Liver (tissue), 9 donors: ENCODE results near the gene ASCL5. TPM values are rescaled to one million over a fixed set of nuclear protein-coding genes. Genes with fewer than 3 reads are reported as not detected.

Experiments used
- DNase-seq: peaks from one replicate; pipeline ENCODE4 v3.0.0-alpha.2; 2017; ENCODE audit warnings: low spot score
- H3K27ac ChIP-seq, 2 donors: one replicate each; pipeline ENCODE4 v1.7.0; 2013; ENCODE audit warnings: inconsistent platforms in 2 of 2, low read length in 2 of 2, control low read depth in 1 of 2, low read depth in 1 of 2, mild to moderate bottlenecking in 1 of 2
- H3K27me3 ChIP-seq, 4 donors: one replicate each; pipeline versions ENCODE4 v1.6.1 to v1.7.0; 2013; ENCODE audit warnings: low read length in 3 of 4, inconsistent platforms in 1 of 4, mild to moderate bottlenecking in 1 of 4, moderate library complexity in 1 of 4; ENCODE audit not compliant: control insufficient read depth in 4 of 4, insufficient read depth in 4 of 4
- H3K36me3 ChIP-seq, 4 donors: one replicate each; pipeline versions ENCODE4 v1.6.1 to v1.7.0; 2013; ENCODE audit warnings: low read length in 3 of 4, mild to moderate bottlenecking in 3 of 4, low read depth in 1 of 4, moderate library complexity in 1 of 4; ENCODE audit not compliant: control insufficient read depth in 4 of 4, insufficient read depth in 3 of 4
- H3K4me1 ChIP-seq, 4 donors: one replicate each; pipeline versions ENCODE4 v1.6.1 to v1.7.0; 2013; ENCODE audit warnings: low read length in 3 of 4, mild to moderate bottlenecking in 3 of 4, moderate library complexity in 1 of 4; ENCODE audit not compliant: control insufficient read depth in 4 of 4, insufficient read depth in 4 of 4
- H3K4me3 ChIP-seq, 3 donors: one replicate each; pipeline versions ENCODE4 v1.6.1 to v1.7.0; 2013; ENCODE audit warnings: low read length in 3 of 3, control low read depth in 1 of 3, low read depth in 1 of 3, mild to moderate bottlenecking in 1 of 3
- H3K9ac ChIP-seq, 2 donors: one replicate each; pipeline ENCODE4 v1.7.0; 2013; ENCODE audit warnings: low read length in 2 of 2, mild to moderate bottlenecking in 2 of 2, moderate library complexity in 2 of 2, control low read depth in 1 of 2, low read depth in 1 of 2
- H3K9me3 ChIP-seq, 4 donors: one replicate each; pipeline versions ENCODE4 v1.6.1 to v1.7.0; 2013; ENCODE audit warnings: low read length in 3 of 4; ENCODE audit not compliant: control insufficient read depth in 4 of 4
- ATF3 ChIP-seq: IDR thresholded peaks from 2 replicates; pipeline ENCODE4 v1.6.1; 2016; ENCODE audit warnings: antibody characterized with exemption
- CTCF ChIP-seq: fragments of 150-350 bp; IDR thresholded peaks from 2 replicates; pipeline ENCODE4 v1.5.1; 2017; ENCODE audit warnings: improper control_type of control experiment, low read depth, low read length; ENCODE audit not compliant: missing input control
- EGR1 ChIP-seq, 2 donors: IDR thresholded peaks; 2 replicates each; pipeline ENCODE4 v1.6.1; 2016 to 2018; ENCODE audit warnings: antibody characterized with exemption in 2 of 2, low read depth in 2 of 2
- FOXA1 ChIP-seq: IDR thresholded peaks from 2 replicates; pipeline ENCODE4 v1.6.1; 2016; ENCODE audit warnings: antibody characterized with exemption
- FOXA2 ChIP-seq: IDR thresholded peaks from 2 replicates; pipeline ENCODE4 v1.6.1; 2016; ENCODE audit warnings: antibody characterized with exemption
- GABPA ChIP-seq, 2 donors: IDR thresholded peaks in 1 of 2; conservative IDR thresholded peaks in 1 of 2; 2 replicates each; pipeline ENCODE4 v1.6.1; 2016; ENCODE audit warnings: antibody characterized with exemption in 2 of 2, mild to moderate bottlenecking in 1 of 2, moderate library complexity in 1 of 2
- HNF4A ChIP-seq, 2 donors: conservative IDR thresholded peaks; 2 replicates each; pipeline ENCODE4 v1.6.1; 2016; ENCODE audit warnings: antibody characterized with exemption in 2 of 2, mild to moderate bottlenecking in 2 of 2
- HNF4G ChIP-seq: IDR thresholded peaks from 2 replicates; pipeline ENCODE4 v1.6.1; 2016; ENCODE audit warnings: antibody characterized with exemption
- JUND ChIP-seq, 2 donors: IDR thresholded peaks; 2 replicates each; pipeline ENCODE4 v1.6.1; 2016; ENCODE audit warnings: antibody characterized with exemption in 2 of 2
- MAX ChIP-seq: IDR thresholded peaks from 2 replicates; pipeline ENCODE4 v1.6.1; 2016; ENCODE audit warnings: antibody characterized with exemption
- NR2F2 ChIP-seq: IDR thresholded peaks from 2 replicates; pipeline ENCODE4 v1.6.1; 2016; ENCODE audit warnings: antibody characterized with exemption
- RAD21 ChIP-seq, 2 donors: IDR thresholded peaks; 2 replicates each; pipeline ENCODE4 v1.6.1; 2016; ENCODE audit warnings: antibody characterized with exemption in 2 of 2, mild to moderate bottlenecking in 2 of 2
- REST ChIP-seq: IDR thresholded peaks from 2 replicates; pipeline ENCODE4 v1.6.1; 2016; ENCODE audit warnings: antibody characterized with exemption, mild to moderate bottlenecking
- RXRA ChIP-seq, 2 donors: IDR thresholded peaks; 2 replicates each; pipeline ENCODE4 v1.6.1; 2017 to 2018; ENCODE audit warnings: antibody characterized with exemption in 2 of 2, mild to moderate bottlenecking in 1 of 2
- SP1 ChIP-seq: IDR thresholded peaks from 2 replicates; pipeline ENCODE4 v1.6.1; 2018; ENCODE audit warnings: antibody characterized with exemption, mild to moderate bottlenecking
- TAF1 ChIP-seq: conservative IDR thresholded peaks from 2 replicates; pipeline ENCODE4 v1.6.1; 2016; ENCODE audit warnings: antibody characterized with exemption, mild to moderate bottlenecking
- YY1 ChIP-seq: IDR thresholded peaks from 2 replicates; pipeline ENCODE4 v1.6.1; 2016; ENCODE audit warnings: antibody characterized with exemption, mild to moderate bottlenecking
- ZBTB33 ChIP-seq: IDR thresholded peaks from 2 replicates; pipeline ENCODE4 v1.6.1; 2016; ENCODE audit warnings: antibody characterized with exemption
- WGBS: extraction: QIAGEN DNeasy Blood & Tissue Kit; methylation state at CpG from one replicate; pipeline ENCODE4 v1.1.7; 2013; 5-methylcytosine and 5-hydroxymethylcytosine counted together
- polyA plus RNA-seq, 2 donors: library from polyadenylated mRNA; stranded (reverse) in 1 of 2; unstranded in 1 of 2; fragments of 200-250 nt in 1 of 2; fragments of >200 nt in 1 of 2; fragmentation: Nextera tagmentation in 1 of 2; extraction: Ambion mirVana in 1 of 2; gene quantifications; one replicate each; pipeline versions ENCODE4 v1.2.1 to v1.2.3, GENCODE V29; 2013 to 2015
- total RNA-seq, 2 donors: library from RNA; depleted of rRNA; stranded (reverse); fragments of >200 nt; gene quantifications; one replicate each; pipeline ENCODE4 v1.2.3, GENCODE V29; 2014
- donor health status: healthy.
- donor health status: healthy.
- donor health status: healthy.
- donor health status: healthy.
- donor health status: healthy.

The ASCL5 gene
- total and polyA plus RNA-seq, 4 donors: not detected

- TF ChIP-seq FOXA2: no peak
- no peak for TF ChIP-seq RXRA (IDR thresholded peaks at IDR 0.05)
- TF ChIP-seq FOXA1: no peak
- no peak for TF ChIP-seq MAX
- no peak for TF ChIP-seq TAF1
- no peak for TF ChIP-seq RAD21 (IDR thresholded peaks at IDR 0.05)
- no peak for TF ChIP-seq ZBTB33
- no peak for TF ChIP-seq EGR1 (IDR thresholded peaks at IDR 0.05; ENCODE audit: low read depth in 2 of 2)
- TF ChIP-seq JUND (IDR thresholded peaks at IDR 0.05): no peak
- no peak for TF ChIP-seq NR2F2
- no peak for TF ChIP-seq HNF4A (conservative IDR thresholded peaks at IDR 0.05)
- no peak for TF ChIP-seq SP1
- no peak for TF ChIP-seq GABPA (IDR thresholded peaks at IDR 0.05 in 1 of 2, conservative IDR thresholded peaks at IDR 0.05 in 1 of 2)
- no peak for TF ChIP-seq HNF4G
- TF ChIP-seq CTCF: no peak
- no peak for TF ChIP-seq REST
- TF ChIP-seq ATF3: no peak
- TF ChIP-seq YY1: no peak
- no peak overlapping the region for H3K9ac ChIP-seq
- peaks cover 2 to 71% (median 18%) of the 10 kb centered on the region in 4 donors for H3K36me3 ChIP-seq
- H3K27ac ChIP-seq: no peak overlapping the region
- H3K4me3 ChIP-seq: no peak overlapping the region
- H3K9me3 ChIP-seq: no peaks in the 10 kb centered on the region
- 95% methylated on average over 16 of the region's 16 CpGs for WGBS
- no peak for DNase-seq
- no peaks in the 10 kb centered on the region for H3K4me1 ChIP-seq
- no peaks in the 10 kb centered on the region for H3K27me3 ChIP-seq
Observed at GRCh38 chr1:201142849-201143725, 16.1 kb upstream of the ASCL5 start.
